ENCODE measurements around the gene NKD1. TPM values are rescaled to one million over a fixed set of nuclear protein-coding genes. Genes with fewer than 3 reads are reported as not detected.
"Not testable (repeated sequence)": the region's sequence is repeated elsewhere in the genome, so short reads cannot be mapped to it uniquely, and the experiment has no call there.

The NKD1 gene
- total RNA-seq, 2 experiments from 2014 or later, result 0.67 to 1.6 TPM

GRCh38 chr16:50570354-50570753, 22.2 kb downstream of the NKD1 start:
- intact Hi-C loops (cut with micrococcal nuclease), result no loop called here
- Mint-ChIP-seq H3K27me3 (no peaks in the 10 kb centered on the region), H3K4me3 (no peak overlapping the region), H3K4me1 (ENCODE audit: low read depth) (no peaks in the 10 kb centered on the region), H3K9me3 (no peaks in the 10 kb centered on the region), H3K27ac (no peak overlapping the region), H3K36me3 (no peaks in the 10 kb centered on the region)
- CTCF ChIA-PET, result no interaction called here
- DNase-seq, result no peak
- POLR2A ChIA-PET, result no interaction called here

- no peak overlapping the region for H3K27ac Mint-ChIP-seq
- DNase-seq, result no peak
- H3K9me3 Mint-ChIP-seq, result no peaks in the 10 kb centered on the region
- H3K27me3 Mint-ChIP-seq, result no peaks in the 10 kb centered on the region
- no peaks in the 10 kb centered on the region for H3K4me1 Mint-ChIP-seq (ENCODE audit: low read depth)
- CTCF ChIA-PET, result no interaction called here
- no peak overlapping the region for H3K4me3 Mint-ChIP-seq
- no peaks in the 10 kb centered on the region for H3K36me3 Mint-ChIP-seq
- POLR2A ChIA-PET, result no interaction called here
- intact Hi-C loops (cut with micrococcal nuclease), result no loop called here
These were observed 22.8 kb downstream of the NKD1 start for GRCh38 chr16:50570808-50571598.

- Mint-ChIP-seq H3K4me3 (no peak overlapping the region), H3K27me3 (no peaks in the 10 kb centered on the region), H3K9me3 (no peaks in the 10 kb centered on the region), H3K36me3 (no peaks in the 10 kb centered on the region), H3K27ac (no peak overlapping the region), H3K4me1 (ENCODE audit: low read depth) (no peaks in the 10 kb centered on the region)
- ChIA-PET CTCF (no interaction called here), POLR2A (no interaction called here)
- intact Hi-C loops (cut with micrococcal nuclease), result no loop called here
- DNase-seq, result no peak
These were observed 23.6 kb downstream of the NKD1 start for GRCh38 chr16:50571786-50572185.

- H3K27me3 Mint-ChIP-seq, result no peaks in the 10 kb centered on the region
- H3K4me1 Mint-ChIP-seq (ENCODE audit: low read depth), result no peaks in the 10 kb centered on the region
- H3K36me3 Mint-ChIP-seq, result no peaks in the 10 kb centered on the region
- ChIA-PET CTCF (interaction anchor here (1.0 kb wide), 1 partner anchor 234 kb away, joined by 3 read pairs; no protein-coding TSS in a partner anchor), POLR2A (no interaction called here)
- DNase-seq, result no peak
- intact Hi-C loops (cut with micrococcal nuclease), result no loop called here
- H3K27ac Mint-ChIP-seq, result no peak overlapping the region
- no peaks in the 10 kb centered on the region for H3K9me3 Mint-ChIP-seq
- no peak overlapping the region for H3K4me3 Mint-ChIP-seq
These were observed 24.5 kb downstream of the NKD1 start for GRCh38 chr16:50572700-50573099.

GRCh38 chr16:50573279-50573678, 25.1 kb downstream of the NKD1 start:
- H3K4me1 Mint-ChIP-seq (ENCODE audit: low read depth), result no peaks in the 10 kb centered on the region
- no peak for DNase-seq
- ChIA-PET CTCF (interaction anchor here (1.0 kb wide), 1 partner anchor 233 kb away, joined by 3 read pairs; no protein-coding TSS in a partner anchor), POLR2A (no interaction called here)
- intact Hi-C loops (cut with micrococcal nuclease), result no loop called here
- H3K36me3 Mint-ChIP-seq, result no peaks in the 10 kb centered on the region
- no peaks in the 10 kb centered on the region for H3K9me3 Mint-ChIP-seq
- H3K27ac Mint-ChIP-seq, result no peak overlapping the region
- H3K27me3 Mint-ChIP-seq, result no peaks in the 10 kb centered on the region
- no peak overlapping the region for H3K4me3 Mint-ChIP-seq

- Mint-ChIP-seq H3K36me3 (no peaks in the 10 kb centered on the region), H3K9me3 (no peaks in the 10 kb centered on the region), H3K4me3 (no peak overlapping the region), H3K4me1 (ENCODE audit: low read depth) (no peaks in the 10 kb centered on the region), H3K27me3 (no peaks in the 10 kb centered on the region), H3K27ac (no peak overlapping the region)
- DNase-seq, result no peak
- intact Hi-C loops (cut with micrococcal nuclease), result no loop called here
- ChIA-PET POLR2A (no interaction called here), CTCF (no interaction called here)
These were observed 25.9 kb downstream of the NKD1 start for GRCh38 chr16:50573947-50574744.

- Mint-ChIP-seq H3K36me3 (peaks cover under 1% of the 10 kb centered on the region), H3K9me3 (no peaks in the 10 kb centered on the region), H3K27ac (no peak overlapping the region), H3K27me3 (no peaks in the 10 kb centered on the region), H3K4me3 (no peak overlapping the region), H3K4me1 (ENCODE audit: low read depth) (no peaks in the 10 kb centered on the region)
- intact Hi-C loops (cut with micrococcal nuclease), result no loop called here
- ChIA-PET CTCF (interaction anchor here (1.0 kb wide), 1 partner anchor 232 kb away, joined by 3 read pairs; no protein-coding TSS in a partner anchor), POLR2A (no interaction called here)
- no peak for DNase-seq
These were observed 26.5 kb downstream of the NKD1 start for GRCh38 chr16:50574745-50575136.

- Mint-ChIP-seq H3K27ac (no peak overlapping the region), H3K27me3 (no peaks in the 10 kb centered on the region), H3K36me3 (peaks cover 2% of the 10 kb centered on the region), H3K4me1 (ENCODE audit: low read depth) (no peaks in the 10 kb centered on the region), H3K9me3 (no peaks in the 10 kb centered on the region), H3K4me3 (no peak overlapping the region)
- ChIA-PET CTCF (interaction anchor here (1.0 kb wide), 1 partner anchor 231 kb away, joined by 3 read pairs; no protein-coding TSS in a partner anchor), POLR2A (no interaction called here)
- intact Hi-C loops (cut with micrococcal nuclease), result no loop called here
- no peak for DNase-seq
These were observed 27.5 kb downstream of the NKD1 start for GRCh38 chr16:50575743-50576142.

- peaks cover 2% of the 10 kb centered on the region for H3K36me3 Mint-ChIP-seq
- H3K4me1 Mint-ChIP-seq (ENCODE audit: low read depth), result no peaks in the 10 kb centered on the region
- CTCF ChIA-PET, result no interaction called here
- intact Hi-C loops (cut with micrococcal nuclease), result no loop called here
- H3K27me3 Mint-ChIP-seq, result no peaks in the 10 kb centered on the region
- no peak for DNase-seq
- H3K9me3 Mint-ChIP-seq, result no peaks in the 10 kb centered on the region
- no peak overlapping the region for H3K27ac Mint-ChIP-seq
- H3K4me3 Mint-ChIP-seq, result no peak overlapping the region
- POLR2A ChIA-PET, result interaction anchor here (0.6 kb wide), 1 partner anchor 8 kb away, joined by 3 read pairs; no protein-coding TSS in a partner anchor
These were observed 28.4 kb downstream of the NKD1 start for GRCh38 chr16:50576403-50577113.

- Mint-ChIP-seq H3K4me1 (ENCODE audit: low read depth) (no peaks in the 10 kb centered on the region), H3K4me3 (no peak overlapping the region), H3K36me3 (peaks cover 2% of the 10 kb centered on the region), H3K9me3 (no peaks in the 10 kb centered on the region), H3K27ac (no peak overlapping the region), H3K27me3 (no peaks in the 10 kb centered on the region)
- ChIA-PET POLR2A (no interaction called here), CTCF (interaction anchor here (0.6 kb wide), 1 partner anchor 112 kb away, joined by 3 read pairs; no protein-coding TSS in a partner anchor)
- no peak for DNase-seq
- intact Hi-C loops (cut with micrococcal nuclease), result no loop called here
These were observed 29.9 kb downstream of the NKD1 start for GRCh38 chr16:50578137-50578536.

- H3K4me3 Mint-ChIP-seq; POLR2A ChIA-PET; CTCF ChIA-PET; H3K27me3 Mint-ChIP-seq; H3K4me1 Mint-ChIP-seq (ENCODE audit: low read depth); H3K36me3 Mint-ChIP-seq; DNase-seq; H3K9me3 Mint-ChIP-seq; H3K27ac Mint-ChIP-seq; intact Hi-C loops (cut with micrococcal nuclease): not testable (repeated sequence)
These were observed 31.2 kb downstream of the NKD1 start for GRCh38 chr16:50579373-50579772.

GRCh38 chr16:50580180-50580798, 32.1 kb downstream of the NKD1 start:
- intact Hi-C loops (cut with micrococcal nuclease), result no loop called here
- POLR2A ChIA-PET, result no interaction called here
- Mint-ChIP-seq H3K4me3 (no peak overlapping the region), H3K36me3 (peaks cover 2% of the 10 kb centered on the region), H3K4me1 (ENCODE audit: low read depth) (peaks cover 10% of the 10 kb centered on the region), H3K27me3 (no peaks in the 10 kb centered on the region), H3K27ac (no peak overlapping the region), H3K9me3 (no peaks in the 10 kb centered on the region)
- CTCF ChIA-PET, result interaction anchor here (1.2 kb wide), 1 partner anchor 226 kb away, joined by 4 read pairs; no protein-coding TSS in a partner anchor
- no peak for DNase-seq
